SKM-1 (cell line): ENCODE measurements around the gene NR5A2.

Source experiments
- DNase-seq: peaks from one replicate; lab custom pipeline; 2025; ENCODE audit not compliant: unreplicated experiment; lab: John Stamatoyannopoulos, UW

NR5A2 gene

GRCh38 chr1:200118779-200119505 lies 91.4 kb downstream of the NR5A2 start:
- no peak for DNase-seq

DNA sequence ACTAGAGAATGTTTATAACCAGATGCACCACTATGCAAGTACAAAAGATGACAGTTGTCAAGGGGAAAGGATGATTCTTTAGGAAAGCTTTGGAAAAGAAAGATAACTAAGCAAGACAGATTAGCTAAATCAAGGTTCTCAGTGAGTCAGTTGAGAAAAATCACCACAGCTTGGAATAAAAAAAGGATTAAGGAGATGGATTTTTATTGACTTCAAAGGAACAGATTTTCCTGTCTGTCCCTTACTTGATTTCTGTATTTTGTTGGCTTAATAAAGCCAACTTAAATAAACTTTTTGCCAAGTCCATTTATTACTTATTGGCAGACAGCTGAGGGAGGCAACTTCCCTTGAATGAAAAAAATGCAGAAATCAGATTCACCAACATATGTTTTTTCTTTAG lies 93.9 kb downstream of the NR5A2 start:
- no peak for DNase-seq

DNA sequence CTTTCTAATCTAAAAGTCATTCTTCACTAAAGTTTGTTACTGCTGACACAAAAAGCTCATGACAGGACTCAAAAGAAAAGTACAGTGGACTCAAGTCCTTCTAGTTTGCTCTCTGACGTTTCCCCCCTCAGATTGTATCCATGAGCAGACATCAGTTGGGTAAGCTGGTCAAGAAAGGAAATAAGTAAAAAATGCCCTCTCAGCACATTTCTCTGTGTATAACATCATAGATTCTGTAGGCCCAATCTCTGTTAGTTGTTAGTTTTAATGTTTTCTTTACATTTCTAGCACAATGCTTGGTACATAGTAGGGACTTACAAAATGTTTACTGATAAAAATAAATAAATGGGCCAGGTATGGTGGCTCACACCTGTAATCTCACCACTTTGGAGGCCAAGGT lies 96.8 kb downstream of the NR5A2 start:
- DNase-seq, result no peak

DNA sequence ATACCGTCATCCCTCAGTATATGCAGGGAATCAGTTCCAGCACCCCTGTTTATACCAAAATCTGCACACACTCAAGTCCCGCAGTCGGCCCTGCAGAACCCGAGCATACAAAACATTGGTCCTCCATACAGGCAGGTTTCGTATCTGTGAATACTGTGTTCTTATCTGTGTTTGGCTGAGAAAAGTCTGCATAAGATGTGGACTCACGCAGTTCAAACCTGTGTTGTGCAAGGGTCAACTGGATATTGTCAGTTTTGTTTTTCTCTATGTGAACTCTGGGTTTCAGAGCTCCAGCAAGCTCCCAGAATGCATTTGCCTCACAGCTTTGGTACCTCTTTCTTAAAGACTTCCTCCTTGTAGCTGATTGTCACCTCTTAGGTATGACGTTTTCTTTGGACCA lies 100.6 kb downstream of the NR5A2 start:
- DNase-seq, result no peak

- no peak for DNase-seq
These were observed 101.7 kb downstream of the NR5A2 start for GRCh38 chr1:200128944-200129879.

- DNase-seq, result peak; percentile 61
These were observed 103.0 kb downstream of the NR5A2 start for GRCh38 chr1:200130552-200130951.

DNA sequence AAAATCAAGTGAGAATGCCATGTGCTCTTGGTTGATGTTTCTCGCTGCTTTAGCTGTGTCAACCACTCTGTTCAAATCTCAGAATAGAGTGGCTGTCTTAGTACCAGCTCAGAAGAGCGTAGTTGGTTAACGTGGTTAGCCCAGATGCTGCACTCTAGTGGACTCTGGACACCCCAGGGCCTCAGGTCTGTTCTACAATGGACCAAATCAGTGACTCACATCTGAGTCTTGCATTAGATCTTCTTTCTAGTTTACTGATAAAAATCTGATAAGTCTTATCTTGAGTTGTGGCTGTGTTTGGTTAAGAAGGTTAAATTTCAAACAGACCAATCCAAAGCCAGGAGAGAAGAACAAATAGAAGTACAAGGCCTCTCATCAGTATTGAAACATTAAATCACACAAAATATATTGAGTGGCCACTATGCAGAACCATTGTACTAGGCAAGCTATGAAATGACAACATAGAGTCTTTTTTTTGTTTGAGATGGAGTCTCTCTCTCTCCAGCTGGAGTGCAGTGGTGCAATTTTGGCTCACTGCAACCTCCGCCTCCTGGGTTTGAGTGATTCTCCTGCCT lies 104.1 kb downstream of the NR5A2 start:
- no peak for DNase-seq

DNA sequence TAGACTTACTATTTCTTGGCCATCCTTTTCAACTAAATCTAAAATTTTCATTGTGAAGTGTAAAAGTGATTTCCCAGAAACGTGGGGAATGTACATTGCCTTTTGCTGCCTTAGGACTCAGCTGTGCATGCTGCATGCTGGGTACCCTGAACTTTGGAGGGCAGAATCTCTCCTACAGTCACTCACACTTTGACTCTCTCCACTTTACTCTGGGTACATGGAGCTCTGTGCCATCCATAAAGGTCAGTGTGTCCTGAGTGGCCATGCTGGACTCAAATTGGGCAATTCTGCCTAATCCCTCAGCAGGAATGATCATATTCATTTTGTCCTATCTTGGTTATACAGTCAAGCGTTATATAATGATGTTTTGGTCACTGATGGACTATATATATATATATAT lies 105.6 kb downstream of the NR5A2 start:
- no peak for DNase-seq

- no peak for DNase-seq
These were observed 106.6 kb downstream of the NR5A2 start for GRCh38 chr1:200134116-200134515.

- no peak for DNase-seq
These were observed 108.9 kb downstream of the NR5A2 start for GRCh38 chr1:200136384-200136783.

DNA sequence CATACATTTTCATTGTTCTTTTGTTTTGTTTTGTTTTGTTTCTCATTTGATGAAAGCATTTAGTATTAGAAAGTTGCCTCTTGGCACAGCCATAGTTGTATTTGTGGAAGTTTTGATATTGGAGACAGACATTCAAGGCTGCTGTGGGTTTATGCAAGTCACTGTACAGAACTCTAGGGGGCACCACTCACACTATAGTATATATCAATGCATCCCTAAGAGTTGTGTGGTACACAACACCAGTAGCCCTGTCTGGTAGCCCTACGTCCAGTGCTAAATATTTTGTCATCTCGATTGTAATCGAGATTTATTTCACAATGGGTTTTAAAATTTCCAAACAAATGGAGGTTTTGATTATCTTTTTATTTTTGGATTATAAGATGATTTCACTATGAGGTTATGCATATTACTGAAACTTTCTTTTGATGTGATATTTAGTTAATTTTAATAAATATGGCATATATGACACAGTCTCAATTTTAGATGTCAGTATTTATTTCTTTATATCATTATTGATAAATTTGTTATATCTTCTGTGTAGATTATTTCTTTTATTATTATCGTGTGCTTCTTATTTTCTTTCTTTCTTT lies 112.2 kb downstream of the NR5A2 start:
- DNase-seq, result peak; percentile 95

- DNase-seq, result peak; percentile 18
These were observed 115.8 kb downstream of the NR5A2 start for GRCh38 chr1:200143347-200143746.

- no peak for DNase-seq
These were observed 118.6 kb downstream of the NR5A2 start for GRCh38 chr1:200146100-200146499.

DNA sequence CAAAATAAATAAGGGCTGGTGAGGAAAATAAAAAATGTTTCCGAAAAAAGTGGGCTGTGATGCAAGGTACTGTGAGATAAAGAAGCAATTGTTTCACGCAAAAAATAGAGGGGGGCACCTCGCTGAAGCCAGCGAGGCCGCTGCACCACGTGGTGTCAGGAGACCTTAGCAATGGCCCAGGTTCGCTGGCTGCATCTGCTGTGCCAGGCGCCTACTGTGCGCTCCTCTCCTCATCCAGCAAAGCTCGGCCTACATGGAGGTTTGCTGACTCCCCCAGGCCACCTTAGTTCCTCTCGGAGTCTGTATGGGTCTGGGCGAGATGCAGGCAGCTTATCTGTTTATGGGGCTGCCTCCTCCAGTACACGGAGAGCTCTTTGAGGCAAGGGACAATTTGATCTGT lies 119.6 kb downstream of the NR5A2 start:
- DNase-seq, result no peak

GRCh38 chr1:200147742-200148141 lies 120.2 kb downstream of the NR5A2 start:
- no peak for DNase-seq

GRCh38 chr1:200150006-200150405 lies 122.5 kb downstream of the NR5A2 start:
- no peak for DNase-seq

DNA sequence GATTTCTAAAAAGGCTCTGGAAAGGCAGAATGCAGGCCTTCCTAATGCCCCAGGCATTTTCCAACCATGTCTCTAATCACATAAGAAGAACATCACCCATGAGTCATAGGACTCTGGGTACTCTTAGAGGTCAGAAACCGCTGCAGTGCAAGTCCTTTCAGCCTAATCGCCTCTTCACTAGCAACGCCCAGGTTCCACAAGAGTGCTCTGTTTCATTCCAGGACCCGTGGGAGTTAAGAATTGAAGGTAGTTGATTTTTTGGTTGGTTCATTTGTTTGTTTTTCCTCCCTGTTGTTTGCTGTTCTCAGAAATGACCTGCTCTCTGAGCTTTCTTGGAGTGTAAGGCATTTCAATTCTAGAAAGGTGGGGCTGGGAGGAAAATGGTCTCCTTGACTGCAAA lies 123.2 kb downstream of the NR5A2 start:
- DNase-seq, result no peak

- DNase-seq, result no peak
These were observed 124.8 kb downstream of the NR5A2 start for GRCh38 chr1:200152336-200152735.

- no peak for DNase-seq
These were observed 126.0 kb downstream of the NR5A2 start for GRCh38 chr1:200153277-200154055.

- DNase-seq, result peak; percentile 86
These were observed 126.7 kb downstream of the NR5A2 start for GRCh38 chr1:200154069-200154767.
